Sigmoid colon (tissue), 4 donors: ENCODE results near the gene C1QL1.

Source experiments
- CTCF ChIP-seq, 4 experiments: fragments of 450-650 bp in 3 of 4; fragments of 200-600 bp in 1 of 4; IDR thresholded peaks; one replicate each; pipeline ENCODE4 v1.5.1; 2016 to 2019; ENCODE audit warnings: antibody characterized with exemption in 4 of 4, mild to moderate bottlenecking in 3 of 4, moderate library complexity in 2 of 4
- POLR2AphosphoS5 ChIP-seq, 4 donors: sonication (generic); formaldehyde crosslinking; IDR thresholded peaks; one replicate each; pipeline ENCODE4 v1.6.1; 2017; ENCODE audit warnings: antibody characterized with exemption in 4 of 4

- TF ChIP-seq POLR2AphosphoS5 (IDR thresholded peaks at IDR 0.05) (no peak), CTCF (IDR thresholded peaks at IDR 0.05) (no peak)
Measured at GRCh38 chr17:44931376-44931775, 36.7 kb downstream of the C1QL1 start.
